Mammary epithelial cell (primary cell): Measurements from ENCODE around the gene LRRC18.

Experiments used
- EZH2 ChIP-seq: IDR thresholded peaks from 2 replicates; pipeline ENCODE4 v1.6.1; 2012; ENCODE audit warnings: low read length, inconsistent platforms, borderline replicate concordance
- TF ChIP-seq, protein P1 (sequence below), 2 donors: IDR thresholded peaks in 1 of 2; conservative IDR thresholded peaks in 1 of 2; 2 replicates each; pipeline ENCODE4 v1.5.1; 2011 to 2012; ENCODE audit warnings: inconsistent platforms in 2 of 2, low read length in 2 of 2, mild to moderate bottlenecking in 2 of 2, control low read depth in 1 of 2, low read depth in 1 of 2; ENCODE audit not compliant: insufficient read depth in 1 of 2; ENCODE audit errors: extremely low read depth in 1 of 2

DNA sequence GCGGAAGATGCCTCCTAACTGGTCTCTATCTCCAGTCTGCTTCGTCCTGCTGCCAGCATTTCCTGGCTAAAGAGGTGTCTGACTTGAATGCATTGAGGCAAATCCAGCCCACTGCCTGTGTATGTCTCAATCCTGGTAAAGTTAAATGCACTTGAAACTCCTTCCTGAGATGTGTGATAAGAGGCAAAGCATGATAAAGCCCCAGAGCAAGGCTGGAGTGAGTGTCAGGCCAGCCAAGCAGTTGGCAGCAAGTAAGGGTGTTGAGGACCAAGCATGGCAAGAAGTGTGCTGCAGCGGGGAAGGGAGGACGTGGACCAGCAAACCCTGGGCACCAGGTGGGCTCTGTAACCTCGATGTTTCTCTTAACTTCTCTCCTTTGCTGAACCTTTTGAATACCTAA lies 29.1 kb downstream of the LRRC18 start:
- TF ChIP-seq EZH2: no peak
- TF ChIP-seq, protein P1, sequence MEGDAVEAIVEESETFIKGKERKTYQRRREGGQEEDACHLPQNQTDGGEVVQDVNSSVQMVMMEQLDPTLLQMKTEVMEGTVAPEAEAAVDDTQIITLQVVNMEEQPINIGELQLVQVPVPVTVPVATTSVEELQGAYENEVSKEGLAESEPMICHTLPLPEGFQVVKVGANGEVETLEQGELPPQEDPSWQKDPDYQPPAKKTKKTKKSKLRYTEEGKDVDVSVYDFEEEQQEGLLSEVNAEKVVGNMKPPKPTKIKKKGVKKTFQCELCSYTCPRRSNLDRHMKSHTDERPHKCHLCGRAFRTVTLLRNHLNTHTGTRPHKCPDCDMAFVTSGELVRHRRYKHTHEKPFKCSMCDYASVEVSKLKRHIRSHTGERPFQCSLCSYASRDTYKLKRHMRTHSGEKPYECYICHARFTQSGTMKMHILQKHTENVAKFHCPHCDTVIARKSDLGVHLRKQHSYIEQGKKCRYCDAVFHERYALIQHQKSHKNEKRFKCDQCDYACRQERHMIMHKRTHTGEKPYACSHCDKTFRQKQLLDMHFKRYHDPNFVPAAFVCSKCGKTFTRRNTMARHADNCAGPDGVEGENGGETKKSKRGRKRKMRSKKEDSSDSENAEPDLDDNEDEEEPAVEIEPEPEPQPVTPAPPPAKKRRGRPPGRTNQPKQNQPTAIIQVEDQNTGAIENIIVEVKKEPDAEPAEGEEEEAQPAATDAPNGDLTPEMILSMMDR (conservative IDR thresholded peaks at IDR 0.05 in 1 of 2, IDR thresholded peaks at IDR 0.05 in 1 of 2; ENCODE audit: extremely low read depth in 1 of 2, insufficient read depth in 1 of 2, low read depth in 1 of 2, low read length in 2 of 2): no peak
